CD1c-positive myeloid dendritic cell (primary cell): Measurements from ENCODE around the gene MBIP.

Experiments
- DNase-seq: peaks from one replicate; pipeline ENCODE4 v3.0.0-alpha.2; 2016; ENCODE audit errors: extremely low spot score

Gene MBIP

DNA sequence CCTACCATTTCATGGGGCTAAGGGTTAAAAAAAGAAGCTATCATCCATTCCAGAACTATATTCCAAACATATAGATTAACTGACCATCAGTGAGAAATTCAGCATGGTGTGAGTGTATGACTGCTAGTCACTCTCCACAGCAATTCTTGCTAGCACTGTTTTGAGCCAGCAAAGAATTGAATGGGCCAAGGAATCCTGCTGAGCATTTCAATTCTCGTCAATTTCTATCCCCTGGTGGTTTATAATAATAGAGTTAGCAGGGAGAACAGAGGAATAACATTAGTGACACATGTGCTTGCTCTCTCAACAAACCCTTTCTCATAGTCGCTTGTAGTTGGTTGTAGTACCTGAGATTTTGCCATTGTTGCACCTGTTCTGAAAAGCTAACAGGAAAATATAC lies 7.2 kb downstream of the MBIP start:
- DNase-seq = no peak

DNA sequence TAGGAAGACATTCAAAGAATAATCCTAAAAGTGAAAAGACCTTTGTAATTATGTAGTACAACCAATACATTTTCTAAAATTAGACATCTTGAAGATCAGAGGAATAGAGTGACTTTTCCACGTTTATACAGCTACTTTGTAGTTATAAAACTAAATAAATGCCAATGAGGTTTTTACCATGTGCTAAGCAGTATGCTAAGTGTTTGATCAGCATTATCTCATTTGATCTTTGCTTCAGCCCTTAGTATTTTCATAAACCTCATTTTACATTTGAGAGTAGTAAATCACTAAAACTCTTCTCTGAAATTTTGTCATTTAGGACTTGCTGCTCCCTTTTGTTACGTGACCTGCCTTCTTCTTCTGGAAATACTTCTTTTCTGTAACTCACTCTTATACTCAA lies 13.6 kb downstream of the MBIP start:
- DNase-seq = no peak

DNA sequence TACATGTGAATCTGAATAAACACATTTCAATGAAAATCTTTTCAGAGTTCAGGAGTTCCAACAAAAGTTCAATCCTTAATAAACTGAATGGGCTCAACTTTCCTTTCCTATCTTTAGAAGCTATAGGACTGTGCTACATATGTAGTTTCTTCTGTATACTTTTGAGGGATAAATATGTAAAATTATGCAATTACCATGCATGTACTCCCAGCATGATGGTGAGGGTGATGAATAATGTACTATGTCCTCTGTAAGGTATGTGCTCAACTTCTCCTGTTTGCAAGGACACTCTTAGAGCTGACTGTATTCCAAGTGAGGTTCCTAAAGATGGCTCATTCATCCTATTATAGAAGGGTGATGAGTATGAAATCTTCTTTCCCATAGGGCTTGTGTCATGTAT lies 15.5 kb downstream of the MBIP start:
- DNase-seq = no peak

GRCh38 chr14:36303960-36304359 lies 16.5 kb downstream of the MBIP start:
- no peak for DNase-seq

DNA sequence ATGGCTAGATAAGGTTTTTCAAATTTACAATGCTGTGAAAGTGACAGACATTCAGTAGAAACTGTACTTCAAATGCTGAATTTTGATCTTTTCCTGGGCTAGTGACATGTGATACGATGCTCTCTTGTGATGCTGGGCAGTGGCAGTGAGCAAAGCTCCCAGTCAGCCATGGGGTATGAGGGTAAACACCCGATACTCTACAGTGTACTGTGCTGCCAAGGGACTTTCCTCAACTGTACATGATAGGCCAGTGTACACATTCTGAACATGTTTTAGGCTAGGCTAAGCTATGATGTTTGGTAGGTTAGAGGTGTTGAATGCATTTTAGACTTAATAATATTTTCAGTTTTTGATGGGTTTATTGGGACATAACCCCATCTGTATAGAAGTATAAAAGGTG lies 17.6 kb downstream of the MBIP start:
- DNase-seq = no peak

GRCh38 chr14:36301159-36301558 lies 19.3 kb downstream of the MBIP start:
- no peak for DNase-seq

- no peak for DNase-seq
Observed at GRCh38 chr14:36300337-36300736, 20.1 kb downstream of the MBIP start.

GRCh38 chr14:36295642-36296627 lies 24.5 kb downstream of the MBIP start:
- DNase-seq = no peak

GRCh38 chr14:36294543-36294942 lies 25.9 kb downstream of the MBIP start:
- no peak for DNase-seq

- DNase-seq = peak; percentile 57
Observed at GRCh38 chr14:36293824-36294223, 26.6 kb downstream of the MBIP start.

DNA sequence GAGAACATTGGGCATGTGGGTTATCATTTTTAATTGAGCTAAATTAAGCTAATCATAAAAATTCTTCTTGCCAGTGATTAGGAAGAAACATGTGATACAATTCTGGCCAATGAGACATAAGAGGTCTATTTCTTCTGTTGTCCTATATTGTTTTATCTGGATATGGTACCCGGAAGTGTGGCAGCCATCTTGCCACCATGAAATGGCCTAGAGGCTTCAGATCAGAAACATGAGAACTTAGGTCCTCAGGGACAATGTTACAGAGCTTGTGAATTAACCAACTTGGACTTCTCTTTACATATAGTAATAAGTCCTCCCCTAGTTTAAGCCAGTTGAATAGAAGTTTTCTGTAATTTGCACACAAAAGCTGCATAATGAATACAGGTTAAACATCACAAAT lies 30.5 kb downstream of the MBIP start:
- no peak for DNase-seq

DNA sequence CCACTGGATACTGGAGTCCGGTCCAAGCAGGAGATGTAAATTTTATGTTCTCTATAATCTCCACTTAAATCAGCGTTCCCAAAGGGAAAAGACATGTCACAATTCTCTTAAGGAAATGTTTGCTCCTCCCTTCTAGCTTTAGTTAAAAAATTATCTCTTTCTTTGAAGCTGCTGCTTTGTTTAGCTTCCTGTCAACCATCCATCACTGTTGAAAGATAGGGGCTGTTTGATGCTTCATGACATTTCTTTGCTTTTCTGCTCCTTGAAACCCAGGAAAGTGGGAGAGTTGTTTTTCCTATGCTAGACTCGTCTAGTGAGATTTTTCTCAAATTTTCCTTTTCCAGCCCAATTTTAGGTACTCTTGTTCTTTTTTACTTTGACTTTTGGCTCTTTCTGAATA lies 31.9 kb downstream of the MBIP start:
- no peak for DNase-seq

GRCh38 chr14:36284971-36285595 lies 35.4 kb downstream of the MBIP start:
- no peak for DNase-seq

DNA sequence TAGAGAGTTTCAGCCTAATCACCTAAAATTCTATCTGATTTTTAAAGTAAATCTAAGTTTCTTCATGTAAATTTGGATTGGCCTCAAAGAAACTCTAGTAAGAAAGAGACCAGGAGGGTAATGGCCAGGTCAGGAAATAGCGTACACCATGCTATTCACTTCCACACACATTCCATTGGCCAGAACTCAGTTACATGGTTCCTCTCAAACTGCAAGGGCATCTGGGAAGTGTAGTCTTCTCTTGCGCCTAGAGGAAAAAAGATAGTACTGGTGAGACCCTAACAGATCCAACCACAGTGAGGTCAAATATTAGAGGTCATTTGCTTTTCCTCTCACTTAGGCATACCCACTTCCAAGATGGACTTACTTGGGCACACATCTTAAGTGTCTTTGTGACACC lies 39.1 kb downstream of the MBIP start:
- DNase-seq = no peak

GRCh38 chr14:36279306-36280190 lies 40.9 kb downstream of the MBIP start:
- DNase-seq = no peak

DNA sequence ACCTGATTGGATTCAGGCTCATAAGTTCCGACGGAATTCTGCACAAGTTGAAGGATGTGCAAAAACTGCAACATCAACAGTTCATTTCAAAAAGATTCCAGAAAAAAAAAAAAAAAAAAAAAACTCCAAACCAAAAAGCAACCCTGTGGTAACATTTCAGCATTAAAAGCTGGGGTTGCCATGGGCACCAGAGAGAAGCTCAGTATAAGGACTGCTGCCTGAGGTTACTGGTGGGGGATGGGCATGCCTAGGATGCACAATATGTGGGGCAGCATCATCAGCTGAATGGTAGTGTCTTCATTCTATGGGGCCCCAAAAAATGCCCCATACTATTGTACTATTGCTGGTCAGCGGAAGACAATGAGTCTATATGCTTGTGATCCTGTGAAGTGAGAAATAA lies 44.7 kb downstream of the MBIP start:
- DNase-seq = no peak

GRCh38 chr14:36271939-36272907 lies 48.2 kb downstream of the MBIP start:
- DNase-seq = no peak

- DNase-seq = no peak
Observed at GRCh38 chr14:36271222-36271621, 49.2 kb downstream of the MBIP start.

DNA sequence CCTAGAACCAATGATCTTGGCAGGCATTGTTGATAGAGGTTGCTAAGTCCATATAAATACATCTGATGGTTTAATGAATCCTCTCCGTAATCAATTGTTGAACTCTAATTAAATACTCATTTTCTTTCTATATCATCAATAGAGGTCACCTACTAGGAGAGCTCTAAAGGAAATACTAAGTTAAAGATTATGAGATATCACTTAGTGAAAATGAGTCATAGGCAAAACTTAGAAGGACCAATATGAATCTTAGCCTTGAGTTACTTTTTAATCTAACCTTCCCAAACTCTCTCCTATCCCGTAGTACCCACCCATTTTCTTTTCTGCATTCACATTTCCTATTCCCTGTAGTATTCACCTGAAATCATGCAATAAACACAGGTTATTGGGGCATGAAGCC lies 50.2 kb downstream of the MBIP start:
- no peak for DNase-seq

DNA sequence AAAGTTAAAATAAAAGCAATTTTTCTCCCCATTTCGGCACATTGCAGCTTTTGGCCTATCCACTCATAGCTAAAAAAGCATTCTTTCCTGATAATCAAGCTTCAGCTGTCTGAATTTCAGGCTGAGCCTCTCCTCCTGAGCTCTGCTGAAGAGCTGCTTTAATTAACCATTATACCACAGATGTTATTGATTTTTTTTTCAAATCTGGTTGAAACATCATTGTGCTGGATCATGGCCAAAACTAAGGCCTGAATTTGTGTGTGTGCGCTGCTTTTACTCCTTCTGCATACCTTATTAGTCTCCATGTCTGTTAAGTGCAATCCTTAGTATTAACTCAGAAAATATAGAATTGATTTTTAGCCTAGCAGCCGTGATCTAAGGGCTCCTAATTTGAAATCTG lies 52.3 kb downstream of the MBIP start:
- DNase-seq = no peak

DNA sequence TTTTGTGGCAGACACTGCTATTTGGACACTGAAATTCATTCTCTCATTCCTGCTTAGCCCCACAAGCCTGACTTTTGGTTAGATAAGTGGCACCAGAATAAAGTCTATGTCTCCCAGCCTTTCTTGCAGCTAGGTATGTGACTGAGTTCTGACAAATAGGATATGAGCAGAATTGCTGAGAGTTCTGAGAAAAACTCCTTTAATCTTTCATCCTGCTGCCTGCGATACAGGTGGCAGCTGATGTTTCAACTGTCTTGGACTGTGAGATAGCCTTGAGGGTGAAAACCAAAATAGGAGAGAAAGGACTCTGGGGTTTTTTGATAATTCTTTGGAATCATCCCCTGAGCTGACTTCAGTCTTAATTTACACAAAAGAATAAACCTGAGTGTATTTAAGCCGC lies 55.8 kb downstream of the MBIP start:
- no peak for DNase-seq
